IMR-90 (cell line): ENCODE data around the gene VPS26B. TPM values are rescaled to one million over a fixed set of nuclear protein-coding genes. Genes with fewer than 3 reads are reported as not detected.

Experiments used
- ATAC-seq: fragments of 200-7000 bp; cut with Tn5 transposase; 2 replicates; pipeline ENCODE4 v1.9.1; 2020; ENCODE audit warnings: low read depth, mild to moderate bottlenecking, moderate library complexity
- BruUV-seq: library from RNA; stranded (reverse); fragments of 400-500 nt; replicated peaks from 2 replicates; lab custom pipeline; 2021; lab: Mats Ljungman, UMichigan
- CTCF ChIA-PET: fragments of 300-600 bp; formaldehyde crosslinking; extraction: SDS; loops from one replicate; lab custom pipeline; 2021; ENCODE audit warnings: antibody characterized with exemption; lab: Yijun Ruan, JAX
- POLR2A ChIA-PET: fragments of 300-600 bp; sonication (Branson Sonifier 250); formaldehyde crosslinking; loops from one replicate; lab custom pipeline; 2022; ENCODE audit warnings: antibody characterized with exemption; ENCODE audit not compliant: unreplicated experiment; lab: Charles Lee
- DNase-seq: peaks from one replicate; pipeline ENCODE4 v3.0.0; 2013
- H2AFZ ChIP-seq: replicated peaks from 2 replicates; pipeline ENCODE3; 2013; ENCODE audit warnings: low read length, mild to moderate bottlenecking; ENCODE audit not compliant: poor library complexity
- H2AK5ac ChIP-seq: 2 replicates; pipeline ENCODE4 v1.6.1; 2013; ENCODE audit warnings: low read depth, low read length, inconsistent platforms
- H2AK9ac ChIP-seq: replicated peaks from 2 replicates; pipeline ENCODE3; 2013; ENCODE audit warnings: mild to moderate bottlenecking, low read depth, low read length, moderate library complexity; ENCODE audit not compliant: poor library complexity
- H2BK120ac ChIP-seq: 2 replicates; pipeline ENCODE4 v1.6.1; 2013; ENCODE audit warnings: low read depth, low read length, inconsistent platforms
- H2BK15ac ChIP-seq: 3 replicates; pipeline ENCODE4 v1.6.1; 2013; ENCODE audit warnings: low read depth, low read length, inconsistent platforms
- H2BK20ac ChIP-seq: 2 replicates; pipeline ENCODE4 v1.6.1; 2013; ENCODE audit warnings: low read depth, mild to moderate bottlenecking, inconsistent platforms, low read length, moderate library complexity
- H2BK5ac ChIP-seq: 2 replicates; pipeline ENCODE4 v1.6.1; 2013; ENCODE audit warnings: mild to moderate bottlenecking, low read depth, low read length, inconsistent platforms; ENCODE audit not compliant: poor library complexity, severe bottlenecking
- H3K14ac ChIP-seq: replicated peaks from 2 replicates; pipeline ENCODE4 v1.6.1; 2013; ENCODE audit warnings: low read depth, low read length, inconsistent platforms
- H3K18ac ChIP-seq: 2 replicates; pipeline ENCODE4 v1.6.1; 2013; ENCODE audit warnings: low read depth, low read length, control low read depth
- H3K23ac ChIP-seq: 2 replicates; pipeline ENCODE4 v1.6.1; 2013; ENCODE audit warnings: low read depth, low read length, inconsistent platforms
- H3K27ac ChIP-seq: 2 replicates; pipeline ENCODE4 v1.5.1; 2013; ENCODE audit warnings: mild to moderate bottlenecking, control low read depth, low read length; ENCODE audit not compliant: insufficient read depth
- H3K27me3 ChIP-seq: 2 replicates; pipeline ENCODE4 v1.6.1; 2013; ENCODE audit warnings: low read length; ENCODE audit not compliant: control insufficient read depth, insufficient read depth
- H3K36me3 ChIP-seq: 2 replicates; pipeline ENCODE4 v1.6.1; 2013; ENCODE audit warnings: low read length, mixed read lengths; ENCODE audit not compliant: control insufficient read depth, insufficient read depth
- H3K4ac ChIP-seq: 2 replicates; pipeline ENCODE4 v1.6.1; 2013; ENCODE audit warnings: low read depth, low read length, inconsistent platforms
- H3K4me1 ChIP-seq: 2 replicates; pipeline ENCODE4 v1.6.1; 2013; ENCODE audit warnings: low read length, mixed read lengths; ENCODE audit not compliant: control insufficient read depth, insufficient read depth
- H3K4me2 ChIP-seq: 2 replicates; pipeline ENCODE4 v1.6.1; 2013; ENCODE audit warnings: low read depth, mild to moderate bottlenecking, control low read depth, low read length, moderate library complexity
- H3K4me3 ChIP-seq: 2 replicates; pipeline ENCODE4 v1.5.1; 2013; ENCODE audit warnings: low read depth, mild to moderate bottlenecking, control low read depth, low read length, moderate library complexity; ENCODE audit not compliant: insufficient read depth
- H3K56ac ChIP-seq: 2 replicates; pipeline ENCODE4 v1.6.1; 2013; ENCODE audit warnings: low read length, inconsistent platforms; ENCODE audit not compliant: insufficient read depth; ENCODE audit errors: extremely low read depth
- H3K79me1 ChIP-seq, 2 experiments: 2 replicates each; pipeline ENCODE4 v1.6.1; 2013; ENCODE audit warnings: low read length in 2 of 2, inconsistent platforms in 1 of 2, low read depth in 1 of 2
- H3K9ac ChIP-seq: 2 replicates; pipeline ENCODE4 v1.6.1; 2013; ENCODE audit warnings: low read depth, low read length, control low read depth
- H3K9me1 ChIP-seq: 2 replicates; pipeline ENCODE4 v1.6.1; 2013; ENCODE audit warnings: low read length, inconsistent platforms; ENCODE audit not compliant: insufficient read depth
- H3K9me3 ChIP-seq: 2 replicates; pipeline ENCODE4 v1.6.1; 2013; ENCODE audit warnings: low read length; ENCODE audit not compliant: control insufficient read depth, insufficient read depth
- H4K20me1 ChIP-seq: 2 replicates; pipeline ENCODE4 v1.6.1; 2013; ENCODE audit warnings: low read length, inconsistent platforms; ENCODE audit not compliant: insufficient read depth
- H4K5ac ChIP-seq: 2 replicates; pipeline ENCODE4 v1.6.1; 2013; ENCODE audit warnings: mild to moderate bottlenecking, low read depth, low read length, control low read depth
- H4K8ac ChIP-seq, 2 experiments: 2 replicates each; pipeline ENCODE4 v1.6.1; 2013; ENCODE audit warnings: low read depth in 2 of 2, low read length in 2 of 2, control low read depth in 1 of 2, inconsistent platforms in 1 of 2
- H4K91ac ChIP-seq: 2 replicates; pipeline ENCODE4 v1.6.1; 2013; ENCODE audit warnings: low read depth, low read length, inconsistent platforms; ENCODE audit not compliant: insufficient read depth
- BHLHE40 ChIP-seq: fragments of 150-350 bp; IDR thresholded peaks from 2 replicates; pipeline ENCODE4 v1.6.1; 2016; ENCODE audit warnings: mild to moderate bottlenecking, low read depth, low read length
- CHD1 ChIP-seq: IDR thresholded peaks from 2 replicates; pipeline ENCODE4 v1.6.1; 2012; ENCODE audit warnings: low read depth, low read length, improper control_type of control experiment
- MAZ ChIP-seq: IDR thresholded peaks from 2 replicates; pipeline ENCODE4 v1.6.1; 2012; ENCODE audit warnings: low read depth, mild to moderate bottlenecking, low read length, improper control_type of control experiment, moderate library complexity, borderline replicate concordance
- MXI1 ChIP-seq: IDR thresholded peaks from 2 replicates; pipeline ENCODE4 v1.6.1; 2012; ENCODE audit warnings: low read depth, mild to moderate bottlenecking, low read length, moderate library complexity, borderline replicate concordance
- NFE2L2 ChIP-seq: fragments of 150-350 bp; IDR thresholded peaks from 2 replicates; pipeline ENCODE4 v1.6.1; 2016; ENCODE audit warnings: low read depth, mild to moderate bottlenecking, low read length
- RFX5 ChIP-seq: IDR thresholded peaks from 2 replicates; pipeline ENCODE4 v1.8.0; 2012; ENCODE audit warnings: low read depth, mild to moderate bottlenecking, low read length, moderate library complexity
- WGBS, 2 experiments: methylation state at CpG; one replicate each; pipeline versions ENCODE4 v1.1.5 to v1.1.7; 2013; ENCODE audit warnings: missing lambda C conversion rate in 2 of 2; ENCODE audit not compliant: insufficient read length in 1 of 2; ENCODE audit errors: extremely low coverage in 2 of 2; 5-methylcytosine and 5-hydroxymethylcytosine counted together
- dilution Hi-C: fragments of 300-500 bp; cut with HindIII; formaldehyde crosslinking; loops from one replicate; pipeline ENCODE4 v1.14.3; 2018; ENCODE audit warnings: low sequenced_read_pairs; ENCODE audit not compliant: unreplicated experiment
- in situ Hi-C: fragments of 300-500 bp; cut with MboI; formaldehyde crosslinking; loops from 3 replicates; pipeline ENCODE4 v1.14.3; 2019; ENCODE audit warnings: low sequenced_read_pairs, inconsistent platforms, mixed read lengths
- intact Hi-C: fragments of 100-400 bp; cut with micrococcal nuclease; formaldehyde crosslinking; loops from 2 replicates; pipeline ENCODE4 v1.10.0; 2022
- polyA plus RNA-seq, 3 experiments: library from polyadenylated mRNA; depleted of rRNA; stranded (reverse); fragments of >200 nt; gene quantifications; 2 replicates each; pipeline ENCODE4 v1.2.3, GENCODE V29; 2012; ENCODE audit warnings: low replicate concordance in 1 of 3
- total RNA-seq: library from RNA; depleted of rRNA; stranded (reverse); fragments of >200 nt; gene quantifications from 2 replicates; pipeline ENCODE4 v1.2.3, GENCODE V29; 2012

VPS26B gene
- total and polyA plus RNA-seq, 2 of the 4 experiments (the other 2 are of a cell fraction) = 41.6 to 51.1 TPM

- no peak overlapping the region for H2AK5ac ChIP-seq
- peaks cover 20% of the 10 kb centered on the region for H3K36me3 ChIP-seq
- H3K4ac ChIP-seq = peak overlapping the region; percentile 48
- no peak for DNase-seq
- no peak overlapping the region for H3K27ac ChIP-seq
- peaks cover 9% of the 10 kb centered on the region; the same call in 1 of the 2 replicates for H3K27me3 ChIP-seq
- dilution Hi-C loops (no loop called here), intact Hi-C loops (no loop called here), in situ Hi-C loops (no loop called here)
- H2BK120ac ChIP-seq = no peak overlapping the region
- H3K4me2 ChIP-seq = no peak overlapping the region; the same call in 1 of the 2 replicates
- BruUV-seq = no TSS peak
- H3K14ac ChIP-seq = no peak overlapping the region
- no peak overlapping the region for H3K4me3 ChIP-seq
- H2AK9ac ChIP-seq = no peak overlapping the region
- peak overlapping the region in 1 of 2 experiments; percentile 48; a peak in 1 of 4 replicates for H4K8ac ChIP-seq
- no peak overlapping the region for H2AFZ ChIP-seq
- no peak overlapping the region for H3K56ac ChIP-seq
- WGBS, 2 experiments = 75% methylated on average over 4 of the region's 5 CpGs; no CpG with 5 or more reads in 1 of the 2 experiments
- H2BK5ac ChIP-seq = no peak overlapping the region
- H4K91ac ChIP-seq = no peak overlapping the region
- no peaks in the 10 kb centered on the region for H3K9me1 ChIP-seq
- TF ChIP-seq MAZ (no peak), CHD1 (no peak), BHLHE40 (no peak), NFE2L2 (no peak), RFX5 (no peak), MXI1 (no peak)
- no peak overlapping the region for H3K9ac ChIP-seq
- H3K18ac ChIP-seq = peak overlapping the region; percentile 11; the same call in 1 of the 2 replicates
- H4K20me1 ChIP-seq = no peaks in the 10 kb centered on the region; the same call in 1 of the 2 replicates
- ChIA-PET POLR2A (interaction anchor here (0.6 kb wide), 1 partner anchor 42 kb away, joined by 3 read pairs; the partner anchor contains the start of gene VPS26B), CTCF (no interaction called here)
- H3K9me3 ChIP-seq = no peaks in the 10 kb centered on the region
- no peak overlapping the region for H2BK20ac ChIP-seq
- no peak overlapping the region for H3K23ac ChIP-seq
- H3K4me1 ChIP-seq = peaks cover 4% of the 10 kb centered on the region
- H3K79me1 ChIP-seq = no peaks in the 10 kb centered on the region
- ATAC-seq = peak; percentile 25
- no peak overlapping the region for H4K5ac ChIP-seq
- H2BK15ac ChIP-seq = no peak overlapping the region
Measured at GRCh38 chr11:134266440-134266839, 42.0 kb downstream of the VPS26B start.
